OCI-LY7 (cell line): ENCODE data around the gene TRABD2B. TPM values are rescaled to one million over a fixed set of nuclear protein-coding genes. Genes with fewer than 3 reads are reported as not detected.

Experiments used
- BruUV-seq: library from RNA; stranded (reverse); fragments of 400-500 nt; replicated peaks from 2 replicates; lab custom pipeline; 2021; lab: Mats Ljungman, UMichigan
- CTCF ChIA-PET: fragments of 300-600 bp; sonication (Branson Sonifier 250); formaldehyde crosslinking; loops from one replicate; lab custom pipeline; 2022; ENCODE audit warnings: antibody characterized with exemption; ENCODE audit not compliant: unreplicated experiment; lab: Charles Lee
- POLR2A ChIA-PET: fragments of 300-600 bp; sonication (Branson Sonifier 250); formaldehyde crosslinking; loops from one replicate; lab custom pipeline; 2022; ENCODE audit warnings: antibody characterized with exemption; lab: Charles Lee
- DNase-seq: peaks from one replicate; pipeline ENCODE4 v3.0.0-alpha.2; 2015; ENCODE audit warnings: low spot score
- H2AFZ ChIP-seq: fragments of 200-600 bp; sonication (generic), shearing (Covaris generic); 2 replicates; pipeline ENCODE4 v1.6.1; 2014; ENCODE audit warnings: mild to moderate bottlenecking, antibody characterized with exemption, low read length, moderate library complexity
- H3K27ac ChIP-seq: fragments of 200-600 bp; sonication (generic); 2 replicates; pipeline ENCODE4 v1.5.1; 2014; ENCODE audit warnings: mixed run types, low read depth, mild to moderate bottlenecking, moderate library complexity, low read length, inconsistent platforms; ENCODE audit not compliant: poor library complexity, severe bottlenecking
- H3K36me3 ChIP-seq: fragments of 200-600 bp; sonication (generic); 2 replicates; pipeline ENCODE4 v1.6.1; 2014; ENCODE audit warnings: mild to moderate bottlenecking, antibody characterized with exemption, low read length, moderate library complexity, mixed read lengths; ENCODE audit not compliant: insufficient read depth
- H3K4me1 ChIP-seq: fragments of 200-600 bp; sonication (generic); 2 replicates; pipeline ENCODE4 v1.5.1; 2014; ENCODE audit warnings: mild to moderate bottlenecking, low read length; ENCODE audit not compliant: insufficient read depth, poor library complexity, severe bottlenecking
- H3K4me2 ChIP-seq: fragments of 200-600 bp; sonication (generic); 2 replicates; pipeline ENCODE4 v1.6.1; 2014; ENCODE audit warnings: mild to moderate bottlenecking, low read length
- H3K4me3 ChIP-seq: fragments of 200-600 bp; sonication (generic); 2 replicates; pipeline ENCODE4 v1.5.1; 2014; ENCODE audit warnings: mild to moderate bottlenecking, low read depth, low read length; ENCODE audit not compliant: poor library complexity, severe bottlenecking
- H3K79me2 ChIP-seq: fragments of 200-600 bp; sonication (generic); 2 replicates; pipeline ENCODE4 v1.6.1; 2016; ENCODE audit warnings: low read depth, mild to moderate bottlenecking, low read length, moderate library complexity, mixed read lengths; ENCODE audit not compliant: insufficient read depth
- H3K9me2 ChIP-seq: fragments of 200-600 bp; sonication (generic); 2 replicates; pipeline ENCODE4 v1.6.1; 2016; ENCODE audit warnings: mild to moderate bottlenecking, low read length, mixed read lengths; ENCODE audit not compliant: insufficient read depth
- H3K9me3 ChIP-seq: fragments of 200-600 bp; sonication (generic); 2 replicates; pipeline ENCODE4 v1.6.1; 2014; ENCODE audit warnings: mild to moderate bottlenecking, mixed run types, low read length, mixed read lengths
- H4K20me1 ChIP-seq: fragments of 200-600 bp; sonication (generic); 2 replicates; pipeline ENCODE4 v1.6.1; 2014; ENCODE audit warnings: mild to moderate bottlenecking, antibody characterized with exemption, low read length, moderate library complexity, mixed read lengths; ENCODE audit not compliant: insufficient read depth
- EZH2phosphoT487 ChIP-seq: fragments of 200-600 bp; sonication (generic); IDR thresholded peaks from 2 replicates; pipeline ENCODE4 v1.6.1; 2018; ENCODE audit warnings: low read depth, borderline replicate concordance, mild to moderate bottlenecking, mixed run types, antibody characterized with exemption, low read length, moderate library complexity, mixed read lengths
- intact Hi-C: fragments of 100-400 bp; cut with micrococcal nuclease; formaldehyde crosslinking; loops from one replicate; pipeline ENCODE4 v1.10.0; 2022; ENCODE audit not compliant: unreplicated experiment
- total RNA-seq, 2 experiments: library from RNA; depleted of rRNA in 1 of 2; stranded (reverse); fragments of >200 nt in 1 of 2; shearing (Covaris generic) in 1 of 2; gene quantifications; 2 replicates each; pipeline ENCODE4 v1.2.3, GENCODE V29; 2014 to 2022
- TF ChIP-seq, protein P1 (sequence below): fragments of 200-600 bp; sonication (generic); conservative IDR thresholded peaks from 2 replicates; pipeline ENCODE4 v1.5.1; 2014; ENCODE audit warnings: mild to moderate bottlenecking, antibody characterized with exemption, low read length, moderate library complexity, mixed read lengths

TRABD2B gene
- total RNA-seq, 2 experiments from 2014 or later = not detected

DNA sequence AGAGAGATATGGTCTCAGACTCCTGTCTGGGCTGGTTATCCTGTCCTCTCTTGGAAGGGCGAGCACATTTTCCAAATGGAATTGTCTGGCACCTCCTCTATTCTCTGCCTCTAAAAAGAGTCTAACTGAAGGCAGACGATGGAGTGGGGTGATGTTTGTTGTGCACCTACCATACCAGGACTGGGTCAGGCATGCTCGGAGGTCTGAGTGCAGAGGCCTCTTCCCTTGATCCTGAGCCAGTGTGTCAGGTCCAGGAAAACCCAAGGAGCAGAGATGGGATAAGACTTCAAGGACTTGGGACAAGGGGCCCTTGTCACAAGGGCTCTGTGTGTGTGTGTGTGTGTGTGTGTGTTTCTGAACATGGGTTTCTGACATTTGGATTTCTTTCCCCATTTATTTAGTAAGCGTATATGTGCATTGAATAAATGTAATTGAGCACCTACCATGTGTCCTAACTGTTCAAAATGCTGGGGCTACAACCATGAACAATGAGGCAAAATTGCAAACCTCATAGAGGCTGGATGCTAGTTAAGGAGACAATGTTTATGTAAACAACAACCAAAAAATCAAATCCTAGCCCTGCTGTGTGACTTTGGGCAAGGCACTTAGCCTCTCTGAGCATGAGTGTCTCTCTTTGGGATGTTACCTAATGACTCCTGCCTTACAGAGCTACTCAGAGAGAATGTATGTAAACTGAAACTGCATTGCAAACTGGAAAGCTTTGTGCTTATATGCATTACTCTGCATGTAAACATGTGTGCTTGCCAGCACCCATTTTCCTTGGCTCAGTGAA, 283.0 kb downstream of the TRABD2B start:
- intact Hi-C loops = loop anchor here (5.0 to 10.0 kb wide), 2 partner anchors 327 to 519 kb away; partner anchors contain the start of gene PDZK1IP1
- H3K9me3 ChIP-seq = no peaks in the 10 kb centered on the region

GRCh38 chr1:47713333-47713953, 283.7 kb downstream of the TRABD2B start:
- no TSS peak for BruUV-seq
- Histone ChIP-seq H3K27ac (no peak overlapping the region), H4K20me1 (no peaks in the 10 kb centered on the region), H3K4me2 (no peak overlapping the region), H3K9me3 (no peaks in the 10 kb centered on the region), H3K36me3 (no peaks in the 10 kb centered on the region), H3K4me3 (no peak overlapping the region), H3K4me1 (no peaks in the 10 kb centered on the region), H3K9me2 (no peaks in the 10 kb centered on the region), H3K79me2 (no peaks in the 10 kb centered on the region), H2AFZ (no peak overlapping the region)
- intact Hi-C loops = loop anchor here (5.0 to 10.0 kb wide), 2 partner anchors 326 to 519 kb away; partner anchors contain the start of gene PDZK1IP1
- POLR2A ChIA-PET = no interaction called here
- no peak for DNase-seq
- CTCF ChIA-PET = no interaction called here
- TF ChIP-seq EZH2phosphoT487 = no peak
- TF ChIP-seq, protein P1, sequence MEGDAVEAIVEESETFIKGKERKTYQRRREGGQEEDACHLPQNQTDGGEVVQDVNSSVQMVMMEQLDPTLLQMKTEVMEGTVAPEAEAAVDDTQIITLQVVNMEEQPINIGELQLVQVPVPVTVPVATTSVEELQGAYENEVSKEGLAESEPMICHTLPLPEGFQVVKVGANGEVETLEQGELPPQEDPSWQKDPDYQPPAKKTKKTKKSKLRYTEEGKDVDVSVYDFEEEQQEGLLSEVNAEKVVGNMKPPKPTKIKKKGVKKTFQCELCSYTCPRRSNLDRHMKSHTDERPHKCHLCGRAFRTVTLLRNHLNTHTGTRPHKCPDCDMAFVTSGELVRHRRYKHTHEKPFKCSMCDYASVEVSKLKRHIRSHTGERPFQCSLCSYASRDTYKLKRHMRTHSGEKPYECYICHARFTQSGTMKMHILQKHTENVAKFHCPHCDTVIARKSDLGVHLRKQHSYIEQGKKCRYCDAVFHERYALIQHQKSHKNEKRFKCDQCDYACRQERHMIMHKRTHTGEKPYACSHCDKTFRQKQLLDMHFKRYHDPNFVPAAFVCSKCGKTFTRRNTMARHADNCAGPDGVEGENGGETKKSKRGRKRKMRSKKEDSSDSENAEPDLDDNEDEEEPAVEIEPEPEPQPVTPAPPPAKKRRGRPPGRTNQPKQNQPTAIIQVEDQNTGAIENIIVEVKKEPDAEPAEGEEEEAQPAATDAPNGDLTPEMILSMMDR = no peak

More for the DNA sequence above, 283.0 kb downstream of the TRABD2B start:
- no peaks in the 10 kb centered on the region for H3K36me3 ChIP-seq
- H3K79me2 ChIP-seq = no peaks in the 10 kb centered on the region
- no peaks in the 10 kb centered on the region for H4K20me1 ChIP-seq
- H3K4me3 ChIP-seq = no peak overlapping the region
- TF ChIP-seq EZH2phosphoT487 = no peak
- TF ChIP-seq, protein P1 = no peak
- no peaks in the 10 kb centered on the region for H3K4me1 ChIP-seq
- no peak overlapping the region for H2AFZ ChIP-seq
- H3K9me2 ChIP-seq = no peaks in the 10 kb centered on the region
- POLR2A ChIA-PET = no interaction called here
- no peak for DNase-seq
- H3K4me2 ChIP-seq = no peak overlapping the region
- CTCF ChIA-PET = no interaction called here
- no peak overlapping the region for H3K27ac ChIP-seq
- BruUV-seq = no TSS peak
